Spleen (tissue), 7 donors: Measurements from ENCODE around the gene C1QA.

Experiments
- POLR2AphosphoS5 ChIP-seq, 3 donors: sonication (generic); formaldehyde crosslinking; IDR thresholded peaks; one replicate each; pipeline ENCODE4 v1.5.1; 2017; ENCODE audit warnings: antibody characterized with exemption in 3 of 3
- TF ChIP-seq, protein P1 (sequence below), 11 experiments: fragments of 200-600 bp in 7 of 11; fragments of 450-650 bp in 4 of 11; sonication (generic) in 4 of 11; IDR thresholded peaks in 8 of 11; conservative IDR thresholded peaks in 3 of 11; 1 replicate in 7 of 11; 2 replicates in 4 of 11; pipeline versions ENCODE4 v1.4.0 to v1.8.0; 2016 to 2021; ENCODE audit warnings: antibody characterized with exemption in 11 of 11, inconsistent platforms in 4 of 11, mild to moderate bottlenecking in 1 of 11
- donor health status: DM: no; HTN: no; CAD: no; lungs with moderate emphysema.
- donor health status: DM: no; HTN: no; CAD: no.
- donor health status: DM: no; HTN: no; CAD: no.

DNA sequence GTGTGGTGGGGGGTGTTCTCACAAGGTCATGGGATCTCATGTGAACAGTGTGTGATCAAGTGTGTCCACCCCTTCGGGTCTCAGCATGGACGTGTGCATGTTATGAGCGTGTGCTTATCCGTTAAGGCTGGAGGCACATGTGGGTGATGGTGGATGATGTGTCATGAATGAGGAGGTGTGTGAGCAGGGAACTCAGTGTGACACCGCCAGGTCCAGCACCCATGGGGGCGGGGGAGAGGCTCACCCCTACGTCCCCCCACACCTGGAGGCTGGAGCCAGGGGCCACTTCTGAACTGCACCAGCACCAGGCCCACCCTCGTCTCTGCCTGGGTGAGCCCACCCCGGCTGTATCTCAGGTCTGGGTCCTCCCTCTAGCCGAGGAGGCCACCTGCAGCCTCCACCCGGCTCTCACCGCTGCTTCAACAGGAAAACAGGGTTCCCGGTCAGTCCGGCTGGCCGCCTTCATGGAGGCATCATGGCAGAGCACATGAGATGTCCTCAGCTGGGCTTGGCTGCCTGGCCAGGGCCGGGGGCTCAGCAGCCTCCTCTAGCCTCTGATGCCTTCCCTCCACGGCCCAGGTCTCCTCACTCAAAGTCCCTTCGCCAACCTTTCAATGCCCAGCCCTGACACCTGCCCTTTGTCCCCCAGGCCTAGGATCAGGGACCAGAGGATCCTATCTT lies 34.2 kb upstream of the C1QA start:
- TF ChIP-seq, protein P1, sequence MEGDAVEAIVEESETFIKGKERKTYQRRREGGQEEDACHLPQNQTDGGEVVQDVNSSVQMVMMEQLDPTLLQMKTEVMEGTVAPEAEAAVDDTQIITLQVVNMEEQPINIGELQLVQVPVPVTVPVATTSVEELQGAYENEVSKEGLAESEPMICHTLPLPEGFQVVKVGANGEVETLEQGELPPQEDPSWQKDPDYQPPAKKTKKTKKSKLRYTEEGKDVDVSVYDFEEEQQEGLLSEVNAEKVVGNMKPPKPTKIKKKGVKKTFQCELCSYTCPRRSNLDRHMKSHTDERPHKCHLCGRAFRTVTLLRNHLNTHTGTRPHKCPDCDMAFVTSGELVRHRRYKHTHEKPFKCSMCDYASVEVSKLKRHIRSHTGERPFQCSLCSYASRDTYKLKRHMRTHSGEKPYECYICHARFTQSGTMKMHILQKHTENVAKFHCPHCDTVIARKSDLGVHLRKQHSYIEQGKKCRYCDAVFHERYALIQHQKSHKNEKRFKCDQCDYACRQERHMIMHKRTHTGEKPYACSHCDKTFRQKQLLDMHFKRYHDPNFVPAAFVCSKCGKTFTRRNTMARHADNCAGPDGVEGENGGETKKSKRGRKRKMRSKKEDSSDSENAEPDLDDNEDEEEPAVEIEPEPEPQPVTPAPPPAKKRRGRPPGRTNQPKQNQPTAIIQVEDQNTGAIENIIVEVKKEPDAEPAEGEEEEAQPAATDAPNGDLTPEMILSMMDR (IDR thresholded peaks at IDR 0.05 in 8 of 11, conservative IDR thresholded peaks at IDR 0.05 in 3 of 11), result no peak
- TF ChIP-seq POLR2AphosphoS5 (IDR thresholded peaks at IDR 0.05), result no peak
